ENCODE measurements around the gene ACTA2.

The ACTA2 gene

DNA sequence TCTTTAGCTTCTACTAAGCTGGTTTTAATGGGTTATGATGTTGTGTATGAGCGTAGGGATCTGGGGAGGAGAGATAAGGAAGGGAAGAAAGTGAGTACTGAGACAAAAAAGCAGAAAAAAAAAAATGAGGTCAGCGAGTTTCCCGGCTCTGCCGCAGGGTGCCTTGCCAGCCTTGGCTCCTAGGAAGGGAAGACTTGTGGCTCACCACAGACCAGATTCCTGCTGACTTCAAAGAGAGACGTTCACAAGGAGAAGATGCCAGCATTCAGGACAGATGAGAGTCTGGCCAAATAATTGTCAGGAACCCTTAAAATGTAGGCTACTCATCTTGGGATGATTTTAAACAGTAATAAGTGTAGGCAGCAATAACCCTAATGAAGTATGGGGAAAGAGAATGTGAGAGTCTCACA, 26.6 kb upstream of the ACTA2 start:
- Histone ChIP-seq H3F3A (ENCODE audit: insufficient read depth) (no peaks in the 10 kb centered on the region), H3K4me3 (ENCODE audit: insufficient read depth, low read length, poor library complexity, severe bottlenecking) (no peak overlapping the region), H3K36me3 (ENCODE audit: low read length) (no peaks in the 10 kb centered on the region), H3K9ac (ENCODE audit: low read length) (no peak overlapping the region), H3K4me2 (ENCODE audit: low read depth, low read length, poor library complexity, severe bottlenecking) (no peak overlapping the region), H3K27ac (ENCODE audit: low read depth, low read length) (no peak overlapping the region), H4K20me1 (ENCODE audit: low read depth, low read length) (no peaks in the 10 kb centered on the region), H3K79me2 (ENCODE audit: insufficient read depth, low read length) (no peaks in the 10 kb centered on the region), H3K9me3 (ENCODE audit: insufficient read depth, low read length) (no peaks in the 10 kb centered on the region), H3K27me3 (ENCODE audit: low read length) (no peaks in the 10 kb centered on the region), H3K9me2 (replicated peaks; ENCODE audit: insufficient read depth, low read length) (no peaks in the 10 kb centered on the region), H2AFZ (ENCODE audit: low read depth, low read length, severe bottlenecking) (no peak overlapping the region)
- TF ChIP-seq CTCF (IDR thresholded peaks at IDR 0.05; ENCODE audit: insufficient read depth, low read length, poor library complexity, severe bottlenecking) (no peak), EZH2phosphoT487 (conservative IDR thresholded peaks at IDR 0.05; ENCODE audit: low read length) (no peak)

- H4K20me1 ChIP-seq (ENCODE audit: low read depth, low read length): no peaks in the 10 kb centered on the region
- no peaks in the 10 kb centered on the region for H3K79me2 ChIP-seq (ENCODE audit: insufficient read depth, low read length)
- no peaks in the 10 kb centered on the region for H3K9me2 ChIP-seq (replicated peaks; ENCODE audit: insufficient read depth, low read length)
- no peak for TF ChIP-seq CTCF (IDR thresholded peaks at IDR 0.05; ENCODE audit: insufficient read depth, low read length, poor library complexity, severe bottlenecking)
- TF ChIP-seq EZH2phosphoT487 (conservative IDR thresholded peaks at IDR 0.05; ENCODE audit: low read length): no peak
- H3K27ac ChIP-seq (ENCODE audit: low read depth, low read length): no peak overlapping the region
- H3K9me3 ChIP-seq (ENCODE audit: insufficient read depth, low read length): no peaks in the 10 kb centered on the region
- no peaks in the 10 kb centered on the region for H3F3A ChIP-seq (ENCODE audit: insufficient read depth)
- H3K4me2 ChIP-seq (ENCODE audit: low read depth, low read length, poor library complexity, severe bottlenecking): no peak overlapping the region
- H3K4me3 ChIP-seq (ENCODE audit: insufficient read depth, low read length, poor library complexity, severe bottlenecking): no peak overlapping the region
- H3K27me3 ChIP-seq (ENCODE audit: low read length): no peaks in the 10 kb centered on the region
- no peak overlapping the region for H3K9ac ChIP-seq (ENCODE audit: low read length)
- H2AFZ ChIP-seq (ENCODE audit: low read depth, low read length, severe bottlenecking): no peak overlapping the region
- no peaks in the 10 kb centered on the region for H3K36me3 ChIP-seq (ENCODE audit: low read length)
These were observed 25.9 kb upstream of the ACTA2 start for GRCh38 chr10:88978463-88978862.

- no peaks in the 10 kb centered on the region for H3K27me3 ChIP-seq (ENCODE audit: low read length)
- H2AFZ ChIP-seq (ENCODE audit: low read depth, low read length, severe bottlenecking): no peak overlapping the region
- TF ChIP-seq EZH2phosphoT487 (conservative IDR thresholded peaks at IDR 0.05; ENCODE audit: low read length) (no peak), CTCF (IDR thresholded peaks at IDR 0.05; ENCODE audit: insufficient read depth, low read length, poor library complexity, severe bottlenecking) (no peak)
- H4K20me1 ChIP-seq (ENCODE audit: low read depth, low read length): no peaks in the 10 kb centered on the region
- H3K4me3 ChIP-seq (ENCODE audit: insufficient read depth, low read length, poor library complexity, severe bottlenecking): no peak overlapping the region
- H3K9ac ChIP-seq (ENCODE audit: low read length): no peak overlapping the region
- no peaks in the 10 kb centered on the region for H3K9me3 ChIP-seq (ENCODE audit: insufficient read depth, low read length)
- no peaks in the 10 kb centered on the region for H3K9me2 ChIP-seq (replicated peaks; ENCODE audit: insufficient read depth, low read length)
- H3K79me2 ChIP-seq (ENCODE audit: insufficient read depth, low read length): no peaks in the 10 kb centered on the region
- no peaks in the 10 kb centered on the region for H3K36me3 ChIP-seq (ENCODE audit: low read length)
- H3F3A ChIP-seq (ENCODE audit: insufficient read depth): no peaks in the 10 kb centered on the region
- no peak overlapping the region for H3K4me2 ChIP-seq (ENCODE audit: low read depth, low read length, poor library complexity, severe bottlenecking)
- no peak overlapping the region for H3K27ac ChIP-seq (ENCODE audit: low read depth, low read length)
These were observed 22.8 kb upstream of the ACTA2 start for GRCh38 chr10:88975377-88975720.
